ENCODE results near the gene ACY1.
"Not testable (repeated sequence)": the region's sequence is repeated elsewhere in the genome, so short reads cannot be mapped to it uniquely, and the experiment has no call there.

Gene ACY1

DNA sequence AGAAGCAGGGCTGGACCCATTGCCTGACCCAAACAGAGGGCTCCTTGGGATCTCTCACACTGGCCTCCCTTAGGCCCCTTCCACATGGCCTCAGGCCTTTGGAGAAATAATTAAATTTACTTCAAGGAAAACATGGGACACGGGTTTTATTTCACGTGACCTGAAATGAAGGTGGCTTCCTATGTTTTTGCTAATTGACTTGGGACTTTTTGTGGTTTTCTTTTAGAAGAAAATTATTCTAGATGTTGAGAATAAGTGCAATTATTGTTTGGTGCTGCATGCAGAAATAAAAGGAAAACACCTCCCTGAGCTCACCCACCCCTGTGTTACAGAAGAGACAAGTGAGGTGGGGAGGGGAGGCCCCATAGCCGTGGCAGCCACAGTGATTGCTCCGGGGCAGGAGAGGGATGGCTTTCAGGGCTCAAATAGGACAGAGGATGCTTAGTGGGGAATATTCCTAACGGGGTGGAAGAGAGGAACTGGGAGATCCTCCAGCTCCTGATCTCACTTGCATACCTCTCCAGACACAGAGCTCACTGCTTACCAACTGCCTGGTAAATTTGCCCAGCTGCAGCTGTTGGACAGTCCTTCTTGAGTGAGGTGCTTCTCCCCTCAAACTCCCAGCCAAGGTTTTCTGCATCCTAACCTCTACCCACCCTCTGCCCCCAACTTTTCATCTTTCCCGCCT lies 41.6 kb downstream of the ACY1 start:
- DNase-seq (ENCODE audit: low read depth, low spot score), result no peak

DNA sequence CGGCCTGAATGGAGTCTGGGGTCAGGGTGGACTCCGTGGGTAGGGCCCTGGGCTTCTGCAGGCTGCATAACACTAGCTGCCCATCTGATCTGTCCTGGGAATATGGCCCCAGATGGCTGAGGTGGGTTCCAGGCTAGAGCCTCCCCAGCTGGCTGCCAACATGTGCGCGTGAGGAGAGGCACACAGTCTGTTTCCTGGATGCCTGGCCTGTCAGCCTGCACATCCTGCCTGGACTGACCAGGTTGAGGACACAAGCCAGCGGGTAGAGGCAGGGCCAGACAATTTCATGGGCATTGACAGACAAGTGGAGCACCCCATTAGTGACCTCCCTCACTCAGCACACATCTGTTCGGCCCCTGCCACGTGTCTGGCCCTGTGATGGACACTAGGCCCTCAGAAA lies 42.1 kb downstream of the ACY1 start:
- no peak for DNase-seq (ENCODE audit: low read depth, low spot score)

DNA sequence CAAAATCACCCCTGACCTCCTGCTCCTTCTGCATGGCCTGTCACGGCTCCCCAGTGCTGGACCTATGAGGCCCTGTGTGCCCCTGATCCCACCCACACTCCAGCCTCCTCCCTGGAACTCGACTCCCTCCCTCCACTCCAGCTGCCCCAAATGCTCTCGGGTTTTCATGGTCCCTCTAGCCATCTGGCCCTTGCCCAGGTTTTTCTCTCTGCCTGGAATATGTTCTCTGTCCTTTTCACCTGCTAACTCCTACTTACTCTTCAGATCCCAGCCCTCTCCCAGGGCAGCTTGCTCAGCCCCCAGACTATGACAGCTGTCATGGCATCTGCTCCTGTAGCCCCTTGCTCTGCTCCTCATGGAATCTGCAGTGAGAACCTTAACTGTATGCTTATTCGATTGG lies 42.7 kb downstream of the ACY1 start:
- no peak for DNase-seq (ENCODE audit: low read depth, low spot score)

DNA sequence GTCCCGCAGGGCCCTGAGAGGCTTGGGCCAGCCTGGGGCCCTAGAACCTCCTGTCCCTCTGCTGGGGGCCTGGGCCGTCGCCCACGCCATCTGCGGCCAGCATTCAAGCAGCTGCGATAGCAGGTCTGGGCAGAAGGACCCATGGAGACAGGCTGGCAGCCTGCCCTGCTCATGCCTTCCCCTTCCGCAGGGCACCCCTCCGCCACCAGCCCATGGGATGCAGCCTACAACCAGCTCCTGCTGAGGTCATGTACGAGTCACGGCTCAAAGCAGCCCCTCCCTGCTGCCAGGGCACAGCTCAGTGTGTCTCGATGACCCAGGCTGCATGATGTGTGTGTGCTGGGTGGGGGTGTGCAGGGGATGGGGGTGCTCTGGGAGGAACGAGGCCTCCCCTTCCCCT lies 45.2 kb downstream of the ACY1 start:
- DNase-seq (ENCODE audit: low read depth, low spot score), result no peak

DNA sequence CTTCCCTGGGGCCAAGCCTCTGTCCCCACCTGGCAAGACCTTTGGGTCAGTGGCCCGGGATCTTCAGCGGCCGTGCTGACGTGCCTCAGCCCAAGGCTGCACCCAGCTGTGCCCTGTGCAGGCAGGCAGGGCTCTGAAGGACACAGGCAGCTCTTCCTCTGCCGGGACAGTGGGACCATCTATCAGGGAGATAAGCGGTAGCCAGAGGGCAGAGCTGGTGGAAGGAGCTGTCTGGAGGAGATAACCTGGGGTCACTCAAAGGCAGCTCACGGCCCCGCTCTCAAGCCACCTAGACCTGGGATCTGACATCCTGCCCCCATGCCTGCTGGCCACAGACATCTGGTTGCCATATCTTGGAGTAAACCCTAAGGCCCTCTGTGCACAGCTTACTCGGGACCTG lies 45.7 kb downstream of the ACY1 start:
- no peak for DNase-seq (ENCODE audit: low read depth, low spot score)

DNA sequence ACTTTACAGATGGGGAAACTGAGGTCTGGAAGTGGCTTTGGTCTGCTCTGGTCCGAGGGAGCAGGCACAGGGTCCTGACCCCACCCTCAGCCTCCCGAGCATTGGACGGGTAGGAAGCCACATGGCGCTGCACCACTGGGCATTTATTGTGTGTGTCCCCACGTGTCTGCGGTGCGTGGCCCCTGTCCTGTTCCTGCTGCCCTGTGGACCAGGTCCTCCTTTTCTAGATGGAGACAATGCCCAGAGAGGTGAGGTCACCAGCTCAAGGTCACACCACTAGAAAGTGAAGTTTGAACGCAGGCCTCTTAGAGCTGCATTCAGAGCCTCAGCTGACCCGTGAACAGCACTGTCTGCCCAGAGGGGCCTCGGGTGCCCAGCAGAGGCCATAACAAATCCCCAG lies 46.2 kb downstream of the ACY1 start:
- no peak for DNase-seq (ENCODE audit: low read depth, low spot score)

DNA sequence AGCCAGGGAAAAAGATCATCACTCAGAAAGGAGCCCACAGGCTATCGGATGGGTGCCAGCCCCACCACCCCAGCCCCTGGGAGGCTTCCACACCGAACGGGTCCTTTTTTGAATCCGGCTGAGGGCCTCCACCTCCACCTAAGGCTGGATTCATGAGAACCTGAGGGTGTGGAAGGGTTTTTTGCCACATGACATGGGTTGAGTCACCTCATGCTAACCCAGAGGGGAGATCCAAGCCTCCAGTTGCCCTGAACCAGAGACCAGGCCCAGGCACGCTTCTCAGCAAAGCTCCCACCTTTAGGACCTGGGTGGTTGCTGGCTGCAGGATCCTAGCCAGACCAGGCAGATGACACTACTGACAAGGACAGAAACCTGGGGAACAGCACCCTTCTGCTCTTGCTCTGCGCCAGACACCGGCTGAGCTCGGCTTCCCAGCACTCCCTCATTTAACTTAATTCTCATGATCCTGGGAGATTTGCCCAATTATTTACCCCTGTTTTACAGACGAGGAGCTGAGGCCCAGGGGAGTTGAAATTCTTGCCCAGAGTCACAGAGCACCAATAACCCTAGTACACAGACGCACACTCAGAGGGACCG lies 47.5 kb downstream of the ACY1 start:
- DNase-seq (ENCODE audit: low read depth, low spot score), result no peak

DNA sequence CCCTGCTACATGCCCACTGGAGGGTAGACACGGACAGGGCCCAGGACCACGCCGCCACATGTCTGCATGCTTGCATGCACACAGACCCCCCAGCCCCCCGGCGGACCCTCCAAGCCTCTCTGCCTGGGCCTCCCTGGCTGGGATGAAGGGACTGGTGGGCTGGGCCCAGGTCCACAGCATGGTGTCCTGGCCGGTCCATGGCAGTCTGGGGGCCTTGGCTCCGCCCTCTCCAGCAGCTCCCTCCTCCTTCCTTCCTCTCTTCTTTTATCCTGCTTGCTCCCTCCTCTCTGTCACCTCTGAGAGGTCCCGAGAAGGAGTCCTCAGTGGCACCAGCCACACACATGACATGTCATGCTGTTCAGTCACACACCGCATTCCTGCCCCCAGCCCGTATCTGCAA lies 48.6 kb downstream of the ACY1 start:
- no peak for DNase-seq (ENCODE audit: low read depth, low spot score)

DNA sequence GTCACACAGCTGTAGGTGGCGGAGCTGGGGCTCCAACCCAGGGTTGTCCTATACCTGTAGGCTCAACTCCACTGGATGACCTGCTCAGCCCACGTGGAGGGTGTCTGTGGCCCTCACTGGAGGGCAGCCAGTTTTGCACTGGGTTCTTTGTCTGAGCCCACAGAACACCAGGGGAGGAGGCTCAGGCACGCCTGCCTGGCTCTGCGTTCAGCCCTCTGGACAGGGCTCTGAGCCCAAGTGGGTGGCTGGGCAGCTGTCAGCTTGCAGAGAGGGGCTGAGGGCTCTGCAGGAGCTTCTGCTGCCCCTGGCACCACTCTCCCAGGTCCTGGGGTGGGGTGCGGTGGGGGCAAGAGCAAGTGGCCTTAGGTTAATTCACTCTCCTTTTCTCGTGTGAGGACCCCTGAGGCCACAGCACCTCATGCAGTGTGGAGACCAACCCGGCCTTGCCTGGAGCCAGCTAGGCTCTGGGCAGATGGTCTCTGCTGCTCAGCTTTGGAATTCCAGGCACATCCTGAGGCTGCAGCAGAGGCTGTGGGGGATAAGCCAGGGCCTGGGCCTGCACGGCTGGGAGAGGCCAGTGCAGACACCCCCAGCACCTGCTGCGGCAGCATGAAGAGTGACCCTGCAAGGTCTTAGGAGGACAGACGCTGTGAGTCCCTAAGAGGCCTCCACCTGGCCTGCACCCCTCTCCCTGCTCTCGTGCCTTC lies 49.5 kb downstream of the ACY1 start:
- no peak for DNase-seq (ENCODE audit: low read depth, low spot score)

DNA sequence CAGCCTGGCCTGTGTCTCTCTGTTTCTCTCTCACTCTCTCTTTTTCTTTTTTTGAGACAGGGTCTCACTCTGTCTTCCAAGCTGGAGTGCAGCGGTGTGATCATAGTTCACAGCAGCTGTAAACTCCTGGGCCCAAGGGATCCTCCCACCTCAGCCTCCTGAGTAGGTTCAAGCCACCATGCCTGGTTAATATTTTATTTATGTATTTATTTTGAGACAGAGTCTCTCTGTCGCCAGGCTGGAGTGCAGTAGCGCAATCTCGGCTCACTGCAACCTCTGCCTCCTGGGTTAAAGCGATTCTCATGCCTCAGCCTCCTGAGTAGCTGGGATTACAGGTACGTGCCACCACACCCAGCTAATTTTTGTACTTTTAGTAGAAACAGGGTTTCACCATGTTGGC lies 50.4 kb downstream of the ACY1 start:
- DNase-seq (ENCODE audit: low read depth, low spot score), result not testable (repeated sequence)

DNA sequence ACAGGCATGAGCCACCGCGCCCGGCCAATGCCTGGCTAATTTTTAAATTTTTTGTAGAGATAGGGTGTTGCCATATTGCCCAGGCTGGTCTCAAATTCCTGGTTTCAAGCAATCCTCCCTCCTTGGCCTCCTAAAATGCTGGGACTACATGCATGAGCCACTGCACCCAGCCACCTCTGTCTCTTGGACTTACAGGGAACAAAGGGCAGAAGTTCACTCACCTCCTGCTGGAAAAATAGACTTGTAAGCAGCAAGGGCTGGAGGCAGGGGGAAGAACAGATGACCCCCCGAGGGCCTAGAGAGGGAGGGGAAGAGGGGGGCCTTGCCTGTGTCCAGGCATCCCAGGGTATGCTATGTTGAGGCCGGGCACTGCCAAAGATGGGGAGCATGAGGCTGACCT lies 50.9 kb downstream of the ACY1 start:
- no peak for DNase-seq (ENCODE audit: low read depth, low spot score)

DNA sequence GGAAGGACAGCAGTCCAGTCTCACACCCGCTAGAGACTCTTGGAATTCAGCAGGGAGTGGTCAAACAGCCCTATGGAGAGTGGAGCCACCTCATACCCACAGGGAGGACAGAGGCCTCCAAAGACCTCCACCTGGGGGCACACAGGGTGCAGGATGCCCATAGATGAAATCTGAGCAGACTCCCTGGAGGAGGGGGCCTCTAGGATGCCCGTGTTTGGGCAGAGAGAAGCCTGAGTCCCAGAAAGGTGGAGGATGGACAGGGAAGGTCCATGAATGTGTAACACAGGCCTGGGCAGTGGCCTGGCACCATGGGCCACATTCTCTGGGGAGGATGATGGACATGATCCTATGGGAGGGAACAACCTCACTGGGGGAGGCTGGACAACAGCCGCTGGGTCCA lies 51.3 kb downstream of the ACY1 start:
- DNase-seq (ENCODE audit: low read depth, low spot score), result no peak

DNA sequence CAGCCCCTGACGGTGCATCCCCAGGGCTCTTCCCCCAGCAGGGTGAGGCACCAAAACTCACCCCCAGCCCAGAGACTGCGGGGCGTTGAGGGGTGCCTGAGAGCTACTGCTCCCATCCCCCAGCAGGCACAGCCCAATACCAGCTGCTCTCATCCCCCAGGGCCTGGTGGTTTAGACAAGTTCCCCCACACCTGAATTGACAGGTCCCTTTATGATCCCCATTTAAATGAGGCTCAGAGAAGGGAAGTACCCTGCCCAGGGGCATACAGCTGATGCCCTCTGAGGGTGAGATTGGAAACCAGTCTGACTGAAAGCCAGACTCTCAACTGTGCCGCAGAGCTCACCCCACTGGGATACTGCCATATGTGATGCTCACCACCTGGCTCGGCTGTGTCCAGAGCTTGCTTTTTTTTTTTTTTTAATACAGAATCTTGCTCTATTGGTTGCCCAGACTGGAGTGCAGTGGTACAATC lies 52.9 kb downstream of the ACY1 start:
- DNase-seq (ENCODE audit: low read depth, low spot score), result no peak

DNA sequence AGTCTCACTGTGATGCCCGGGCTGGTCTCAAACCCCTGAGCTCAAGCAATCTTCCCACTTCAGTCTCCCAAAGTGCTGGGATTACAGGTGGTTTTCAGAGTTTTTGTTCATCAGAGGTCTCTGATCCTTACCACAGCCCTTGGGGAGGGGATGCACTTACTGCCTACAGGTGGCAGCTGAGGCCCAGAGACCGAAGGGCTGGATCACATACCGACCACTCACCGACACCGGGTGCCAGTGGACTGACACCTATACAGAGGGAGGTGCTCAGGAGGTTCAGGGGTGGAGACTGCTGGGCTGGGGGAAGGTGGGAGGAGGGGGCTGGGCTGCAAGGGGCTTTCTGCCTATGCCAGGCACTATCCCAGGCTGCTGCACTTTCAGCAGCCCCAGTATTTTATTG lies 53.5 kb downstream of the ACY1 start:
- no peak for DNase-seq (ENCODE audit: low read depth, low spot score)

DNA sequence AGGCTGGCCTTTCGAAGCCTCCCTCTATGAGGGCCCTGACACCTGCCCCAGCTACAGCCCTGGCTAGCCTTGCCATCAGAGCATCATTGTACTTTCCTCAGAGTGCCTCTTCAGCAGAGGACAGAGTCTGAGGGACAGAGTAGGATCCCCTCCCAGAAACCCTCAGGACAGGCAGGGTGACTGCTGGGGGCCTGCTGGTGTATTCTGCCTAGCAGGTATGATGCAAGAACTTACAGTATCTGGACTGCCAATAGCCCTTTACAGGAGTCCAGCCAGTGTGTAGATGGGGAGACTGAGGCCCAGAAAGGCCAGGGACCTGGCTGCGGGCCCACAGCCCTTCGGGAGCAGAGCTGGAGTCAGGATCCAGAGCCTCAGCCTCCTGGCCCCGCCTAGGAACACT lies 54.0 kb downstream of the ACY1 start:
- no peak for DNase-seq (ENCODE audit: low read depth, low spot score)

DNA sequence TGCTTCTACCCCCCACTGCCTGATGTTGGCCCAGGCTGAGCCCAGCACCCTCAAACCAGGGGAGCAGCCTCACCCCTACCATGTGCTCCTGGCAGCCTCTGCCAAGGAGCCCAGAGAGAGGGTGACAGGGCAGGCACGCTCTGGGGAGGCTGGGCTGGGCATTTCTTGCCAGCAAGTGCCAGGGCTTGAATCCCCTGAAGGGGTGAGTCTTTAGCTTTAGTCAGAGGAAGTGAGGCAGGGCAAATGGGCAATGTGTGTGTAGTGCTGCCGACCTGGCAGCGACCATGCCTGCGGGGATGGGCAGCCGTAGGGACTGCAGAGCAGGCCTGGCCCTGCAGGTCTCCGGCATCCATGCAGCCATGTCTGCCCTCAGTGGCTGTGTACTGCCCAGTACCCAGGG lies 54.9 kb downstream of the ACY1 start:
- no peak for DNase-seq (ENCODE audit: low read depth, low spot score)

Data from activated naive CD8-positive, alpha-beta T cell treated with anti-CD3 and anti-CD28 coated beads, Interleukin-2, amount 50 U/mL, for 16 hours (primary cell).